Activated T-helper 1 cell treated with anti-CD3 and anti-CD28 coated beads, Interleukin-2, amount 50 U/mL, for 16 hours (primary cell): ENCODE measurements around the gene ITGB7.
A peak's percentile ranks its signal among the peaks of the same experiment; 100 is the strongest.

Experiments
- DNase-seq, 2 donors: peaks; one replicate each; pipeline ENCODE4 v3.0.0-alpha.2; 2020; ENCODE audit warnings: low read depth in 1 of 2, low spot score in 1 of 2

The ITGB7 gene

DNA sequence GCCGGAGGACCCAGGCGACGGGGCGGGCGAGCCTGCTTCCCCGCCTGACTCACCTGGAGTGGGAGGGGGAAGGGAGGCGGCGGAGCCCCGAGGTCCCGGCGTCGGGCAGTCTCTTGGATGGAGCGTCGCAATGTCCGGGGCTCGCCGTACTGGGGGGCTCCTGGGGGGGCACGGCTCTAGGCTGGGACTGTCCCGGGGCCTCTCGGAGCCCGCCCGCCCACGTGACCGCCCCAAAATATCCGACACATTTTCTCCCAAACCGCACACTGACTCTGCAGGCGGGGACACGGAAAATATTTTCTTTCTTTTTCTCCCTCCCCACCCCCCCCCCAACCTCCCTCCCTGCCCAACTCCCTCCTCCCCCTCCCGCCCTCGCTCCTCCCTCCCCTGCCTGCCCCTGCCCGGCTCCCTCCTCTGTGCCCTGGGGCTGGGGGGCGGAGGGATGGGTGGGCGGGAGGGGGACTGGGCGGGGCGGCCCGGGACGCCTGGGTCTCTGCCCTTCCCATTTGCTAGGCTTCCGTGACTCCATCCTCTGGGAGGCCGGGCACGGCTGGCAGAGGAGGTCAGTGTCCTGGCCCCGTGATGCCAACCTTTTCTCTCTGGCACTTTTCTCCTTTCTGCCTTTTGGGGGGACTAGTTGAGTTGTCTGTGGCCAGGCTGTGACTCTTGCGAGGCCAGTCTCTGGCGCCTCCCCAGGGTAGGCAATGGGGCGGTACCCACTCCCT is 25.0 kb upstream of the ITGB7 start, which contains the start of gene RARG:
TSS of gene RARG (minus strand) at position 289 of the 725 bp plus-strand sequence. CDS start 4,664 bp downstream, outside the sequence.
- peak; percentile 31 to 54 for DNase-seq

DNA sequence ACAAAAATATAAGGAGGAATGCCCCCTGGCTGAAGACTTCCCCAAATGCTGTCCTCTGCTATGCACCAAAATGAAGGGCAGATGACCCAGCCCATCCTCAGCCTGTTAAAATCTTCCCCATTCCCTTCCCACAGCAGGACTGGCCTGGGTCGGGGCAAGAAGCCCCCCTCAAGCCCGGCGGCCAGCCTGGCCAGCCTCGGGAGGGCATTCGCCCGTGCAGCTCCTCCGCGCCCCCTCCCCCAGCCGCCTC is 24.5 kb upstream of the ITGB7 start:
- no peak for DNase-seq

DNA sequence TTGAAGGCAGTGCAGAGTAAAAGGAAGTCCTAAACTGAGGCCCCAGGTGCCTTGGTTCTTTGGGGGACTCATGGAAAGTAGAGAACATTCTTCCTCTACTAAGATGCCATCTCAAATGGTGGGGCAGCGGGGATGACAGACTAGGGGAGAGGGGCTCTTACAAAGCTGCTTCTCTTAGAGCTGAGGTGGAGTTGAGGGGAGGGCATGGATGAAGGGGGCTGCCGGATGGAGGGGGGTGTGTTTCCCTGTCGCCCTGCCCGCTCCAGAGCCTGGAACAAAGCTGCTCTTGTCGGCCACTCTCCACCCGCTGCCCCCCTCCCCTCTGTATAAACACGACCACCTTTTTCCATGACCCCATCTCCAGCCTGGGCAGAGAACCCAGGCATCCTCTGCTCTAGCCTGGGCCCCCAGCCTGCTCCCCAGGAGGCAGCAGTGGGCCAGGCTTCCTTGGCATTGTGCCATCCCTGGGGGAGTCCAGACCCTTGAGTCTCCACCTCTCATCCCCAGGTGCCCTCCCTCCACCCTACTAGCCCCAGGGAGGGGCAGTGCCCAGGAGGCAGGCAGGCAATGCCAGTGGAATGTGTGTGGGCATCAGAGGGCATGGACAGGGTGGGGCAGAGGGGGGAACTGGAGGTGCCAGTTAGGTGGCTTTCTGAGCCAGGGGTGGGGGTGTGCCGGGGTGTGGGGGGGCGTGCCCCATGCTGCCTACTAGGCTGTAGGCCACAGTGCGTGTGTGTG is 23.2 kb upstream of the ITGB7 start:
- no peak for DNase-seq

DNA sequence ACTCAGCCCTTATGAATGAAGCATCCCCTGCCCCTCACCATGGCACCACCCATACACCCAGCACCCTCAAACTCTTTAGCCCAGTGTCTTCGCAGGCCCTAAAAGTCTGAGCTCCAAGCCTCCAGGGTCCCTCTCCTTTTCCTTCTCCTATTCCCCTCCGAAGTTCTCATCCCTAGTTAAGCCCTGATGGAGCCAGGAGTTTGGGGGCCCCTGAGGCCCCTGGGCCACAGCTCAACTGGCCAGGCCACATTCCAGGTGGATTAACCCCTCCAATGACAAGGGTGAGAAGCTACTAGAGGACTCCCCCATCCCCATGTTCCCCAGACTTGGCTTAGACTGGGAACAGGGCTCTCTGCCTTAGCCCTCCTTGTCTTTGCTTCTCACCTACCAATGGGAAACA is 22.4 kb upstream of the ITGB7 start:
- no peak for DNase-seq

DNA sequence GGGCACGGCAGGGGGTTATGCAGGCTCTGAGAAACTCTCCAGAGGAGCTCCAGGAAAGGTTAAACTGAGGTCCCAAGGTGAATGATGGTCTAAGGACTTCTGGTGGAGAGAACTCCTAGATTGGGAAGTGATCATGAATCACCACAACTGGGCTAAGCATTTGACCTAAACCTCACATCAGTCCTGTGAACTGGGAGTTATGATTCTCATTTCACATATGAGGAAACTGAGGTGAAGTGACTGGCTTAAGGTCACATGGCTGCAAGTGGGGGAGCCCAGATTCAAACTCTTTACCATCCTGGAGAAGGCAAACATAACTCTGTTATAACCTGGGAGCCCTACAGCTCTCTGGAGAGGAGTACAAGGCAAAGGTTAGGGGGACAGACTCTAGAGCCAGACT is 20.8 kb upstream of the ITGB7 start:
- DNase-seq: no peak

DNA sequence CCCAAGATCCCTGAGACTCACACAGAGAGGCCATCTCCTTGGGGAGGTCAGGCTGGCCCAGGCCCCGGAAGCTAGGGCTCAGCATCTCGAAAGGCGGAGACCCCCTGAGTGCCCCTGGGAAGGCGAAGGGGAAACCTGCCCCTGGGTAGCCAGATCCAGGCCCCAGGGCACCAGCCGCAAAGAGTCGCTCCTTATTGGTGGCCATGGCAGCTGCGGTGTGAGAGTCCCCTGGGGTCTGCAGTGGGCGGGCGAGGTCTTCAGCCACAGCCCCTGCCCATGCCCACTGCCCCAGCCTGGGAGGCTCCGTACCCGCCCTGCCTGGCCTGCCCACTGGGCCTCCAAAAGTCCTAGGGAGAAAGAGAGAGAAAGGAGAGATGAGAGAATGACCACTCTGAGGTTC is 20.3 kb upstream of the ITGB7 start:
- DNase-seq: no peak

DNA sequence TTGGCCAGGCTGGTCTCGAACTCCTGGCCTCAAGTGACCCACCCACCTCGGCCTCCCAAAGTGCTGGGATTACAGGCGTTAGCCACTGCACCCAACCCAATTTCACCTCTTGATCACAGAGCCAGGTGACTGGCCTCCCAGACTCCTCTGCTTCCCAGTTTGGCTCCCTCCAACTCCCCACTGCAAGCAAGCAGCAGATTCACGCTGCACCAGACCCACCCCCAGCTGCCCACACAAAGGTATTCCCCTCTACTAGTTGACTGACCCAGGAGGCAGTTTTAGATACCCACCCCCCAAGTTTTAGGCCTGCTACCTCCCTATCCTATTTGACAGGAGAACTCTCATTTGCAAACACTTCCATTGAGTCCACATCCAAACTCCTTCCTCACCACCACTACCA is 19.8 kb upstream of the ITGB7 start:
- DNase-seq: no peak

DNA sequence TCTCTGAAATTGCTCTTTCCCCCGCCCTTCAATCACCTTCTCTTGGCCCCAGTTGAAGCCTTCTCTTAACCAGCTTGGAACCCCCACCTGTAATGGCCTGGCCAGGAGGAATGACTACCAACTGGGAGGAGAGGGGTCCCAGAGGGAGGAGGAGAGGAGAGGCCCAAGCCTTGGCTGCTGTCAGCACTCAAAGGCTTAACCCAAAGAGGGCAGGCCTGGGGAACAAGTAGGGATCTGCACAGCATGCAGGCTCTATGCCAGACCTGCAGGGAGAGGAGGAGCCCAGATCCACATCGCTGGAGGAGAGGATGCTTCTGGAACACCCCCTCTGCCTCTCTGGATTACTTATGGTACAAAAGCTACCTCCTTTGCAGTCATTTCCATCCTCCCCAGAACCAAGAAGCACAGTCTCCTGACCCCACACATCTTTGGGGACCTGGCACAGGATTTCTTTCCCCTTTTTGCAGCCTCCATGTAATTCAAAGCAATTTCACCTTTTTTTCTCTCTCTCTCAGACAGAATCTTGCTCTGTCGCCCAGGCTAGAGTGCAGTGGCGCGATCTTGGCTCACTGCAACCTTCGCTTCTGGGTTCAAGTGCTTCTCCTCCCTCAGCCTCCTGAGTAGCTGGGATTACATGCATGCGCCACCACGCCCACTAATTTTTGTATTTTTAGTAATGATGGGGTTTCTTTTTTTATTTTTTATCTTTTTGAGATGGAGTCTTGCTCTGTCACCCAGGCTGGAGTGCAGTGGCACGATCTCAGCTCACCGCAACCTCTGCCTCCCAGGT is 18.8 kb upstream of the ITGB7 start:
- DNase-seq: no peak

DNA sequence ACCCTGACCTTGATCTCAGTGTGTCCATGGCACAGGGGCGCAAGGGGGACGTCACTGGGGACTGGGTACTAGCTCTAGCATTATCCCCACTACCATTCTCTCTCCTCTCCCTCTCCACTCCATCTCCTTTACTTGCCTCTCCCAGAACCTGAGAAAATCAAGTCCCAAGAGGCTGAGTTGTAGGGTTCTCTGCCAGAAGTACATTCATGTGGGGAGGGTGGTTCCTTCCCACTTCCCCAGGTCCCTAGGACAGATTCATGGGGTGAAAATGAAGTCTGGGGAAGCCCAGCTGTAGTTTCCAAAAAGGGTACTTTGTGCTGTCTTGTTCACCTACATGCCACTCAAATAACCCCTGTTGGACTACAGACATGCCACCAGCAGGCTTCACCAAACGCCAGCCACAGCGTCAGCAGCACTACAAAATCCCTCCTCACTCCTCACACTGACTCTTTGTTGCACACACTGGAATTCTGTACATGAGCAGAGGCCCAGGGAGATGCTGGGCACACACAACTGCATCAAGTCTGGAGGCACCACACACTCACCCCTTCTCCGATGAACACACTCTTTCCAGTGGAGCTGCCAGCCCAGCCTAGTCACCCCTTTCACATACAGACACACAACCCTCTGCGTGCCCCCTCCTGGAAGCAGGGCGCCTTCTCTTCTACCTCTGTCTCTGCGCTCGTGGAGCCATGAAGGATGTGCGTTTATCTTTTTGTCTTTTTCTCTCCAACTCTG is 18.0 kb upstream of the ITGB7 start:
- DNase-seq: no peak

DNA sequence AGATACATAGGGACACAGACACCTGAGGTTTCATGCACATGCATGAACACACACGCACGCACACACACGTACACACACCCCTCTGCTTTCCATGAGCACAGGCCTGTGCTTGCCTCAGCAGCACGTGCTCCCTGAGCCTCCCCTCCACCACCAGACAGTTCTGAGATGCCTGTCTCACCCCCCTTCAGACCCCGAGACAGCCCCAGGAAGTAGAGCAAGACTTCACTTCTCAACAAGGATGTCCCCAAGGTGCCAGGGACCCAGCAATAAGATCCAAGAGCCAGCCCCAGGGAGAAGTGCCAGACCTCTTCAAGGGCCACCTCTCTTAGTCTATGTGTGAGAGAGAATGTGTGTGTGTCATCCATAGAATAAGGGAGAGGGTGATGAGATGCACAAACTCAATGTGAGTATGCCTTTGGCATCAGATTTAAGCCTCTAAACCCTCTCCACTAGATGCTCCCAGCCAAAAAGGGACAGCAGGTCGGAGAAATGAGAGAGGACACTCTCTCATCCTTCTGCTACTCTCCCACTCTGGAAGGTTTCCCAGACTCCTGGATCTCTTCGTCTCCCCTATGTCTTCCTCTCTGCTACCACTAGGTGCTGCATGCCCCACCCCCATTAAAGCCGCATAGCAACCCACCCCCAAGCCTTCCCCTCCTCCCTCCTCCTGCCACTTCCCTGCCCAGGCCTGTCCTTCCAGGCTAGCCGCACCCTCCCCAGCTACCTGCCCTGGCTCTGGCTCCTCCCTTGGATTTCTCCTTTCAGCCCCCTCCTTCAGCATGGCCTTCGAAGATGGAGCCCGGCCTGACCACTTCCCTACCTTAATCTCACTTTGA is 17.2 kb upstream of the ITGB7 start:
- no peak for DNase-seq

DNA sequence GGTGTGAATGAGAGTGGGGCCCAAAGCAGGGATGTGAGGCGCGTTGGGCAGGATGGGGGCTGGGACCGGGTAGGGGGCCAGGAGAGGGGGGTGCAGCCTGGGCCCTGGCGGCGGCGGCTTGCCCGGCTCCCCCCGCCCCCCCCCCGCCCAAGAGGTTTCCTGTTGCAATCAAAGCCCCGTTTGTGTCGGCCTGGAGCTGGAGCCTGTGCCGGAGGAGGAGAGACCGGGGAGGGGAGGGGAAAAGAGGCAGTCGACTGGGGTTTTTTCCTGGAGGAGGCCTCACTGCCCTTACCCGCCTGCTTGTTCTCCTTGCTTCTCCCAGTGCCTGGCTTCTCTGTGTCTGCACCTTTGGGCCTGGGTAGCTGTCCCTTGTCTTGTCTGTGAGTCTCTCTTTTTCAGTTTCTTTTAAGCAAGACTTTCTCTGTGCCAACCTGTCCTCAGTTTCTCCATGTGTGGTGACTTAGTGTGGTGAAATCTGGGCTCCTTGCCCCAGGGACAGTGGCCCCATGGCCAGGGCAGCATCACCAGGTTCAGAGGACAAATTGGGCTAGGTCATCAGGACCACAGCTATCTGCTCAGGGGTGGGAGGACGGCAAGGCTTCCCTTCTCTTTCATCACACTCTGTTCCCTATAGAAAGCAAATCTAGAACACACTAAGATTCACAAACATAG is 16.5 kb upstream of the ITGB7 start:
- no peak for DNase-seq

DNA sequence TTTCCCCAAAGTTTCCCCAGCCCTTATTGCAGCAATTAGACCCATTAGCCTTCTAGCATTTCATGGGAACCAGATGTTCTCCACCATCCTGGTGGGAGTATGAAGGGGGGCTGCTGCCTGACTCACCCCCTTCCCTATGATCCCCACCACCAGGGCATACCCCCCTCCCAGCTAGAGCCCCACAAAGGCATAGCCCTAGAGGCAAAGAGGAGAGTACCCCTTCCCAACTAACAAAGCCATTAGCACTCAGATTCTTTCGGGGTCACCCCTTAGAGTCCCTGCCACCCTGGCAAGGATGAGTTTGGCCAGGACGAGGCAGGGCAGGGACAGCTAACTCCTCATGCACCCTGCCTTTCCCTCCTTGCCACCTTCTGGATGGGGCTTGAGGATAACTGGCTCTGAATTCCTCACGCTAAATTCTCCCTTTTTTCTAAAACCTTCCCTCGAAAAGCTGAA is 15.8 kb upstream of the ITGB7 start:
- DNase-seq: no peak

DNA sequence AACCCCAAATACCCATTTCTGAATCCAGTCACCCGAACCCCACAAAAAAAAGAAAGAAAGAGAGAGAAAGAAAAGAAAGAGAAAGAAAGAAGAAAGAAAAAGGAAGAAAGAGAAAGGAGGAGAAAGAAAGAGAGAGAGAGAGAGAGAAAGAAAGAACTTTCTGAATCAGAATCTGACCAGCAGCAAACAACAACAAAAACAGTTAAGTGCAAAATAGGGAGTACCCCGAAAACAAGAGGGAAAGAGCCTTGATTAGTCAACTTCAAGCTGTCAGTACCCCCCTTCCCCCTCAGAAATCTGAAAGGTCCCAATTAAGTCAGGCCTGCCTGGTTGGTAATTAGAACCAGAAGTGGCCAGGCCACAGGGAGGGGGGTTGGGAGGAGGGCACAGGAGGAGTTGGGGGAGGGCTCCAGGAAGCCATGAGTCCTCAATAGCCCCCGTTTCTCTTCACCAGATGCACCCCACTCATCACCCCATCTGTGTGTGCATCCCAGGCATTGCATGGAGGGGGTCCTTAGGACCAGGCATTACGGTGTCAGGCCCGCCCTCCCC is 15.2 kb upstream of the ITGB7 start:
- no peak for DNase-seq

DNA sequence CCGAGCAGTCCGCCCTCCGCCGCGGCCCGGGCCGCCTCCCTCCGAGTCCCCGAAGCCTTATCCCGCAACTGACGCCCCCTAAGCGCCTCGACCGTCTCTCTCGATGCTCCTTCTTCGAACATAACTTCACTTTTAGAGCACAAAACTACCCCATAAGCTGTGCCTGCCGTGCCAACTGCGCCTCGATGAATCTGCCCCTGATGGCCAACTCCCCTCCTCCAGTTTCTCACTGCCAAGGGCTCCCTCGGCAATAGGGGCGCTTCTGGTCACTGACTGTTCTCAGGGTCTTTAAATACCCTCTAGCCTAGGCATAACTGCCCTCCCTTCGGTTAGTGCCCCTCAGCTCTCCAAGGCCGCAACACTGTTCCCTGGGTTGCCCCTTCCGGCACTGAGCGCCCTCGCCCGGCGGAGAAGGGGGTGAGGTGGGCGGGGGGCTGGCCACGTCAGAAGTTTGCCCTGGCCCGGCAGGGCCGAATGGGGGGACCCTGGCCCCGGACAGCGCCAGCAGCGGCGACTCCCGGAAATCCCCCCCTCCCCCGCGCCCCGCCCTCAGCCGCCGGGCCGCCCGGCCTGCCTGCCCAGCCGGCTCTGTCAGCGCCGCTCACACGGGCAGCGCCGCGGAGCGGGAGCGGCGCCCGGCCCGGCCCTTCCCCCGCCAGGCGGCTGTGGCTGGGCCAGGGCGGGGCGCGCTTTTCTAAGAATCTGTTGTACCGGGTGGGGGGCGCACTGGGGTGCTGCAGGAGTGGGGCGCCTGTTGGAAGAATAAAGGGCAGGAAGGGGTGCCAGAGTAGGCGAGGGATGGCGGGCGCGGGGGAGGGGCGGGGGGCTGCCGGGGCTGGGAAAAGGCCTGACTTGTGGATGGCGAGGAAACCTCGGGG is 14.4 kb upstream of the ITGB7 start:
- peak in 1 of 2 donors; percentile 39 for DNase-seq

DNA sequence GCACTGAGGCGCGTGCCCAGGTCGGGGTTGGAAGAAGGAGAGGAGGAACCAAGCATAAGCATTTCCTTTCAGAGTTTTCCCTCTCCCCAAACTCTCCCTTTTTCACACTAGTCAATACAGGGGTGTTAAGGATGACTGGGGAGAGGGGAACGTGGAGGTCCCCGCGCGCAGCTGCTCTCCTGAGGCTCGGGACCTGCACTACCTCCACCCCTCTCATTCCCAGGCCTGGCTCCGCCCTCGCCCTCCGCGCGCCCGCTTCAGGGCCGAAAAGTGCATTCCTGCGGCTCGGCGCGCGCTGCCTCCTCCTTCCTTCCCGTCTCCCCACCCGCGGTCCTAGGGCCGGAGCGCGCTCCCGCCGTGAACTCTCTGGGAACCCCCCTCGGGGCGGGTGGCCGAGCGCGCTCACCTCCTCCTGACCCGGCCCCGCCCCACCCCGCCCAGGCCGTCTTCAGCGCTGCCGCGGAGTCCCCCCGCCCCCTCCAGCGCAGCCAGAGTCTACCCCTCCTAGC is 13.7 kb upstream of the ITGB7 start:
- peak; percentile 49 to 71 for DNase-seq

DNA sequence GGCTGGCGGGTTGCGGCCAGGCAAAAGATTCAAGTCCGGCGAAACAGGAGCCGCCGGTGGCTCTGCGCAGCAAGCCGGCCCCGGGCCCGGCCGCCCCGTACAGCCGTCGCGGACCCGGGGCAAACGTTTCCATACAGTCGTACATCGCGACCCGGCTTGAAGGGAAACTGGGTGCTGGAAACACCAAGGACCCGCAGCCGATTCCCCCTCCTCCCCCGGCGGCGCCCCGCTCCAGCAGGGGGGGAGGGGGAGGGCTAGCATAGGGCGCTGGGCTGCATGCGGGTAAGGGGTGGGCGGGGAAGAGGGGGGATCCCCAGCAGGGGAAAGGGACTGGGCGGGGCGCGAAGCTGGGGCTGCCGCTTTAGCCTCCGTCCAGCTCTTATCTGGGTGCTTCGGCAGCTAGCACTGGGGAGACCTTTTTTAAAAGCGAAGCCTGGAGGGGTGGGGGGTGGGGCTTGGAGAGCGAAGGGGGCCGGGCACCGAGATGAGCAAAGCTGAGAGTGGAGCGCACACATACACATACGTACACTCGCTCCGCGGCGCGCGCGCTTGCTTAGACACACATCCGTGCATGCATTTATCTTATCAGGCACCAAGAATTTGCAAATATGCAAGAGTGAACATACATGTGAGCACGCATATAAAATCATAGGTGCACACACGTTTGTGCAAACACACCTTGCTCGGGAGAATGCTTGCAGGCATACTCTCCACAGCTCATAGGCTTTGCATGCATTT is 13.1 kb upstream of the ITGB7 start:
- DNase-seq: peak; percentile 56 to 59

DNA sequence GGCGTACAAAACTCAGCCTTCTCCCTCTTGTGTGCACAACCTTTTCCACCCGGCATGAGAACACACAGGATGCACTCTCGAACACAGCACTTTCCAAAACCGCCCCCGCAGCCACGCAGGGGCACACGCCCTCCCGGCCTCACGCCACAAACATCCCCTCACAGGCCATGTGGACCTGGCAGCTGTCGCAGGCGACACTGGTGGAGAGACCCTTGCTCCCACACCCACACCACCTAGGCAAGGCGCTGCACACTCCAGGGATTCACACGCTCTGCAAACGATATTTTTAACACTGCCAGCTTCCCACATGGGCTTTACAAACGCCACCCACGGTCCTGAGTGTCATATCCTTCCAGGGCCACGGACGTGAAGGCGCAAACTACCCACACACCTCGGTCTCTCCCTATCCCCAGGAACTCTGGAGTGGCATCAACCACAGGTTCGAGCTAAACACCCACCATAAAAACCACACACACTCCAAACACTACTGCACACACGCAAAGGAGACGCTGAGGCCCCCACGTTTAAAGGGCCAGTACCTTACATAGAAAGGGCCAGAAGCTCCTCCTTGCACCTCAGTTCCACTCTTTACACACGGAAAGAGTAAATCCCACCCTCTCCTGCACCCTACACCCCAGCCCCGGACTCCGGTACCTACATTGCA is 12.4 kb upstream of the ITGB7 start:
- DNase-seq: peak in 1 of 2 donors; percentile 51
